K562 (cell line): ENCODE measurements around the gene TTC28.

ENCODE experiments used
- ATF4 ChIP-seq: fragments of 450-650 bp; formaldehyde crosslinking; IDR thresholded peaks from 2 replicates; pipeline ENCODE4 v1.4.0; 2022; ENCODE audit warnings: mild to moderate bottlenecking, moderate library complexity
- CBFB ChIP-seq: sonication (generic); formaldehyde crosslinking; IDR thresholded peaks from 2 replicates; pipeline ENCODE4 v1.4.0; 2020; ENCODE audit warnings: mild to moderate bottlenecking, missing genetic modification reagents
- CBX8 ChIP-seq: fragments of 200-600 bp; sonication (generic); IDR thresholded peaks from 2 replicates; pipeline ENCODE4 v1.6.1; 2012; ENCODE audit warnings: borderline replicate concordance, mixed run types, low read depth, mild to moderate bottlenecking, moderate library complexity, mixed read lengths, low read length, control low read depth, inconsistent platforms; ENCODE audit not compliant: poor library complexity, severe bottlenecking; ENCODE audit errors: extremely low read depth
- CTBP1 ChIP-seq: fragments of 450-650 bp; IDR thresholded peaks from 2 replicates; pipeline ENCODE4 v1.6.1; 2016; ENCODE audit warnings: borderline replicate concordance
- CTCF ChIP-seq, 3 experiments: IDR thresholded peaks in 2 of 3; conservative IDR thresholded peaks in 1 of 3; 2 replicates each; pipeline ENCODE4 v1.5.1; 2011 to 2012; ENCODE audit warnings: low read length in 3 of 3, mild to moderate bottlenecking in 3 of 3, control low read depth in 2 of 3, improper control_type of control experiment in 1 of 3, inconsistent platforms in 1 of 3, low read depth in 1 of 3, mixed read lengths in 1 of 3, moderate library complexity in 1 of 3; ENCODE audit not compliant: insufficient read depth in 2 of 3
- EZH2 ChIP-seq: IDR thresholded peaks from 2 replicates; pipeline ENCODE4 v1.6.1; 2012; ENCODE audit warnings: low read depth, mild to moderate bottlenecking, inconsistent platforms, low read length, borderline replicate concordance
- FOXK1 ChIP-seq: sonication (generic); formaldehyde crosslinking; IDR thresholded peaks from 2 replicates; pipeline ENCODE4 v1.8.0; 2022; ENCODE audit warnings: missing genetic modification reagents, mild to moderate bottlenecking, borderline replicate concordance
- HIVEP1 ChIP-seq: fragments of 250-450 bp; sonication (Bioruptor Pico); IDR thresholded peaks from 2 replicates; pipeline ENCODE4 v1.4.0; 2020; ENCODE audit warnings: mild to moderate bottlenecking
- PHB2 ChIP-seq: fragments of 450-650 bp; IDR thresholded peaks from 2 replicates; pipeline ENCODE4 v1.6.1; 2017; ENCODE audit warnings: low read depth
- REST ChIP-seq, 2 experiments: fragments of 450-650 bp; formaldehyde crosslinking in 1 of 2; IDR thresholded peaks; 2 replicates each; pipeline versions ENCODE4 v1.4.0 to v1.6.1; 2014 to 2020; ENCODE audit warnings: mild to moderate bottlenecking in 2 of 2, borderline replicate concordance in 1 of 2, low read depth in 1 of 2
- ZNF395 ChIP-seq: fragments of 200-800 bp; sonication (Bioruptor generic); IDR thresholded peaks from 2 replicates; pipeline ENCODE4 v1.6.1; 2017; ENCODE audit warnings: missing genetic modification characterization, missing compliant biosample characterization

- no peak for TF ChIP-seq CTBP1
- no peak for TF ChIP-seq EZH2
- TF ChIP-seq ATF4 (CRISPR knock-in tag): no peak
- no peak for TF ChIP-seq CBX8
- TF ChIP-seq REST (IDR thresholded peaks at IDR 0.05; ENCODE audit: borderline replicate concordance): no peak
- no peak for TF ChIP-seq REST (CRISPR knock-in tag; IDR thresholded peaks at IDR 0.05; ENCODE audit: low read depth)
- no peak for TF ChIP-seq FOXK1 (CRISPR knock-in tag)
- TF ChIP-seq ZNF395 (CRISPR knock-in tag): no peak
- TF ChIP-seq CTCF (IDR thresholded peaks at IDR 0.05 in 2 of 3, conservative IDR thresholded peaks at IDR 0.05 in 1 of 3; ENCODE audit: insufficient read depth in 2 of 3, low read depth in 1 of 3, low read length in 3 of 3): no peak
- TF ChIP-seq PHB2: no peak
- TF ChIP-seq HIVEP1 (CRISPR knock-in tag): no peak
- TF ChIP-seq CBFB: no peak
Observed at GRCh38 chr22:28310299-28310698, 369.3 kb downstream of the TTC28 start.
